GM23338 (cell line): ENCODE measurements around the gene ZNF441. TPM values are rescaled to one million over a fixed set of nuclear protein-coding genes. Genes with fewer than 3 reads are reported as not detected.

ENCODE experiments used
- ATAC-seq: fragments of 200-7000 bp; cut with Tn5 transposase; 3 replicates; pipeline ENCODE4 v1.9.1; 2020
- DNase-seq: peaks from one replicate; pipeline ENCODE4 v3.0.0-alpha.2; 2015; ENCODE audit warnings: low spot score
- H2AFZ ChIP-seq: fragments of 200-600 bp; sonication (generic); 2 replicates; pipeline ENCODE4 v1.8.0; 2016; ENCODE audit warnings: antibody characterized with exemption, mild to moderate bottlenecking, moderate library complexity
- H3F3A ChIP-seq: fragments of 200-600 bp; sonication (generic); replicated peaks from 2 replicates; pipeline ENCODE4 v1.8.0; 2017; ENCODE audit warnings: antibody characterized with exemption, mixed run types, low read depth
- H3K27ac ChIP-seq: fragments of 200-600 bp; sonication (generic); 2 replicates; pipeline ENCODE4 v1.6.1; 2016; ENCODE audit warnings: low read depth
- H3K27me3 ChIP-seq: fragments of 200-600 bp; sonication (generic); 2 replicates; pipeline ENCODE4 v1.8.0; 2016; ENCODE audit warnings: mild to moderate bottlenecking, mixed run types, moderate library complexity; ENCODE audit not compliant: insufficient read depth
- H3K36me3 ChIP-seq: fragments of 200-600 bp; sonication (generic); 2 replicates; pipeline ENCODE4 v1.8.0; 2016; ENCODE audit warnings: mild to moderate bottlenecking; ENCODE audit not compliant: insufficient read depth
- H3K4me1 ChIP-seq: fragments of 200-600 bp; sonication (generic); 2 replicates; pipeline ENCODE4 v1.8.0; 2016; ENCODE audit warnings: mild to moderate bottlenecking, moderate library complexity; ENCODE audit not compliant: insufficient read depth
- H3K4me2 ChIP-seq: fragments of 200-600 bp; sonication (generic); 2 replicates; pipeline ENCODE4 v1.7.1; 2017; ENCODE audit warnings: mixed run types
- H3K4me3 ChIP-seq: fragments of 200-600 bp; sonication (generic); 2 replicates; pipeline ENCODE4 v1.6.1; 2016; ENCODE audit warnings: mixed run types
- H3K79me2 ChIP-seq: fragments of 200-600 bp; sonication (generic); replicated peaks from 2 replicates; pipeline ENCODE4 v1.8.0; 2017; ENCODE audit warnings: mild to moderate bottlenecking; ENCODE audit not compliant: insufficient read depth
- H3K9me2 ChIP-seq: fragments of 200-600 bp; sonication (generic); 2 replicates; pipeline ENCODE4 v1.8.0; 2017; ENCODE audit not compliant: insufficient read depth
- H4K20me1 ChIP-seq: fragments of 200-600 bp; sonication (generic); replicated peaks from 2 replicates; pipeline ENCODE4 v1.8.0; 2017; ENCODE audit warnings: mild to moderate bottlenecking; ENCODE audit not compliant: insufficient read depth
- H3K27ac Mint-ChIP-seq: 2 replicates; pipeline ENCODE4 v1.8.0; 2020; ENCODE audit warnings: inconsistent platforms, mild to moderate bottlenecking, moderate library complexity, mixed read lengths
- H3K27me3 Mint-ChIP-seq: 3 replicates; pipeline ENCODE4 v1.8.0; 2022; ENCODE audit warnings: low read depth, mild to moderate bottlenecking, moderate library complexity, mixed read lengths, inconsistent platforms; ENCODE audit not compliant: insufficient read depth, poor library complexity
- H3K36me3 Mint-ChIP-seq: 3 replicates; pipeline ENCODE4 v1.8.0; 2021; ENCODE audit warnings: low read depth, mild to moderate bottlenecking, inconsistent platforms, moderate library complexity, mixed read lengths
- H3K4me1 Mint-ChIP-seq: 3 replicates; pipeline ENCODE4 v1.8.0; 2020; ENCODE audit warnings: mild to moderate bottlenecking, inconsistent platforms, mixed read lengths
- H3K4me3 Mint-ChIP-seq: 3 replicates; pipeline ENCODE4 v1.8.0; 2021; ENCODE audit warnings: moderate library complexity, mild to moderate bottlenecking, inconsistent platforms, mixed read lengths
- H3K9me3 Mint-ChIP-seq: 3 replicates; pipeline ENCODE4 v1.8.0; 2020; ENCODE audit warnings: moderate library complexity, mild to moderate bottlenecking, inconsistent platforms, mixed read lengths
- CREB1 ChIP-seq: fragments of 250-450 bp; sonication (Bioruptor Pico); IDR thresholded peaks from 2 replicates; pipeline ENCODE4 v1.5.0; 2020; ENCODE audit warnings: low read depth, mild to moderate bottlenecking, moderate library complexity
- ETS1 ChIP-seq: IDR thresholded peaks from 2 replicates; pipeline ENCODE4 v1.6.1; 2016; ENCODE audit warnings: antibody characterized with exemption
- EZH2 ChIP-seq: fragments of 200-600 bp; sonication (generic); IDR thresholded peaks from one replicate; pipeline ENCODE4 v1.8.0; 2017; ENCODE audit warnings: antibody characterized with exemption, mild to moderate bottlenecking, low read depth; ENCODE audit not compliant: unreplicated experiment
- EZH2phosphoT487 ChIP-seq: fragments of 200-600 bp; sonication (generic); IDR thresholded peaks from one replicate; pipeline ENCODE4 v1.8.1; 2018; ENCODE audit warnings: antibody characterized with exemption; ENCODE audit not compliant: unreplicated experiment
- JUNB ChIP-seq: IDR thresholded peaks from one replicate; pipeline ENCODE4 v1.6.1; 2016; ENCODE audit warnings: antibody characterized with exemption; ENCODE audit not compliant: unreplicated experiment
- NANOG ChIP-seq: IDR thresholded peaks from 2 replicates; pipeline ENCODE4 v1.6.1; 2016; ENCODE audit warnings: antibody characterized with exemption, borderline replicate concordance
- POLR2AphosphoS5 ChIP-seq: IDR thresholded peaks from 2 replicates; pipeline ENCODE4 v1.6.1; 2016; ENCODE audit warnings: antibody characterized with exemption, low read depth
- STAT1 ChIP-seq: IDR thresholded peaks from one replicate; pipeline ENCODE4 v1.6.1; 2016; ENCODE audit warnings: antibody characterized with exemption; ENCODE audit not compliant: unreplicated experiment
- ZNF114 ChIP-seq: fragments of 250-450 bp; sonication (Bioruptor Pico); IDR thresholded peaks from 2 replicates; pipeline ENCODE4 v1.5.0; 2020; ENCODE audit warnings: mild to moderate bottlenecking, moderate library complexity
- ZNF331 ChIP-seq: fragments of 250-450 bp; sonication (Bioruptor Pico); IDR thresholded peaks from 2 replicates; pipeline ENCODE4 v1.5.0; 2020; ENCODE audit warnings: low read depth, mild to moderate bottlenecking, moderate library complexity
- polyA plus RNA-seq: library from polyadenylated mRNA; unstranded; fragments of >200 nt; fragmentation: Nextera tagmentation; extraction: Ambion mirVana; gene quantifications from 2 replicates; pipeline ENCODE4 v1.2.1, GENCODE V29; 2016
- total RNA-seq: library from RNA; depleted of rRNA; stranded (reverse); fragments of >200 nt; shearing (Covaris generic); gene quantifications from 2 replicates; pipeline ENCODE4 v1.2.3, GENCODE V29; 2014
- TF ChIP-seq, protein P1 (sequence below), 2 experiments: fragments of 200-600 bp in 1 of 2; sonication (generic) in 1 of 2; conservative IDR thresholded peaks; 2 replicates each; pipeline versions ENCODE4 v1.5.1 to v1.6.1; 2016 to 2017; ENCODE audit warnings: antibody characterized with exemption in 2 of 2, low read depth in 2 of 2, mild to moderate bottlenecking in 2 of 2, moderate library complexity in 1 of 2
- TF ChIP-seq, protein P2 (sequence below): IDR thresholded peaks from one replicate; pipeline ENCODE4 v1.6.1; 2018; ENCODE audit warnings: antibody characterized with exemption; ENCODE audit not compliant: unreplicated experiment

ZNF441 gene
- total and polyA plus RNA-seq, 2 experiments from 2014 or later, result 0.40 to 0.52 TPM

- H2AFZ ChIP-seq, result no peak overlapping the region
- H3K27me3 ChIP-seq, result peaks cover 8% of the 10 kb centered on the region; the same call in 1 of the 2 replicates
- H3K27me3 Mint-ChIP-seq, result peaks cover 8% of the 10 kb centered on the region
- H4K20me1 ChIP-seq, result no peaks in the 10 kb centered on the region
- no peak overlapping the region for H3K27ac ChIP-seq
- peaks cover 12% of the 10 kb centered on the region; the same call in 2 of the 3 replicates for H3K36me3 Mint-ChIP-seq
- H3K4me3 ChIP-seq, result no peak overlapping the region
- H3K4me2 ChIP-seq, result no peak overlapping the region
- H3K4me1 ChIP-seq, result no peaks in the 10 kb centered on the region
- no peaks in the 10 kb centered on the region for H3F3A ChIP-seq
- no peak overlapping the region for H3K27ac Mint-ChIP-seq
- no peaks in the 10 kb centered on the region for H3K4me1 Mint-ChIP-seq
- H3K79me2 ChIP-seq, result no peaks in the 10 kb centered on the region
- H3K36me3 ChIP-seq, result peaks cover 5% of the 10 kb centered on the region; the same call in 1 of the 2 replicates
- no peak for DNase-seq
- H3K9me3 Mint-ChIP-seq, result peaks cover 89% of the 10 kb centered on the region
- no peaks in the 10 kb centered on the region for H3K9me2 ChIP-seq
- H3K4me3 Mint-ChIP-seq, result no peak overlapping the region
- TF ChIP-seq STAT1, result no peak
- no peak for TF ChIP-seq NANOG
- ATAC-seq, result no peak
Observed at GRCh38 chr19:11806354-11807098, 39.7 kb downstream of the ZNF441 start.

- Mint-ChIP-seq H3K36me3 (peaks cover 13% of the 10 kb centered on the region; the same call in 2 of the 3 replicates), H3K4me1 (no peaks in the 10 kb centered on the region), H3K9me3 (peaks cover 86% of the 10 kb centered on the region), H3K27me3 (peaks cover 8% of the 10 kb centered on the region), H3K27ac (no peak overlapping the region), H3K4me3 (no peak overlapping the region)
- Histone ChIP-seq H2AFZ (no peak overlapping the region), H3K79me2 (no peaks in the 10 kb centered on the region), H3K9me2 (no peaks in the 10 kb centered on the region), H3K27me3 (peaks cover 8% of the 10 kb centered on the region; the same call in 1 of the 2 replicates), H3K27ac (no peak overlapping the region), H3K4me1 (no peaks in the 10 kb centered on the region), H3F3A (no peaks in the 10 kb centered on the region), H3K36me3 (peaks cover 5% of the 10 kb centered on the region; the same call in 1 of the 2 replicates), H3K4me2 (no peak overlapping the region), H4K20me1 (no peaks in the 10 kb centered on the region), H3K4me3 (no peak overlapping the region)
- ATAC-seq (no peak), DNase-seq (no peak)
- TF ChIP-seq EZH2phosphoT487, result no peak
- TF ChIP-seq CREB1 (CRISPR knock-in tag), result no peak
- no peak for TF ChIP-seq NANOG
- no peak for TF ChIP-seq ZNF114 (CRISPR knock-in tag)
- TF ChIP-seq, protein P1, sequence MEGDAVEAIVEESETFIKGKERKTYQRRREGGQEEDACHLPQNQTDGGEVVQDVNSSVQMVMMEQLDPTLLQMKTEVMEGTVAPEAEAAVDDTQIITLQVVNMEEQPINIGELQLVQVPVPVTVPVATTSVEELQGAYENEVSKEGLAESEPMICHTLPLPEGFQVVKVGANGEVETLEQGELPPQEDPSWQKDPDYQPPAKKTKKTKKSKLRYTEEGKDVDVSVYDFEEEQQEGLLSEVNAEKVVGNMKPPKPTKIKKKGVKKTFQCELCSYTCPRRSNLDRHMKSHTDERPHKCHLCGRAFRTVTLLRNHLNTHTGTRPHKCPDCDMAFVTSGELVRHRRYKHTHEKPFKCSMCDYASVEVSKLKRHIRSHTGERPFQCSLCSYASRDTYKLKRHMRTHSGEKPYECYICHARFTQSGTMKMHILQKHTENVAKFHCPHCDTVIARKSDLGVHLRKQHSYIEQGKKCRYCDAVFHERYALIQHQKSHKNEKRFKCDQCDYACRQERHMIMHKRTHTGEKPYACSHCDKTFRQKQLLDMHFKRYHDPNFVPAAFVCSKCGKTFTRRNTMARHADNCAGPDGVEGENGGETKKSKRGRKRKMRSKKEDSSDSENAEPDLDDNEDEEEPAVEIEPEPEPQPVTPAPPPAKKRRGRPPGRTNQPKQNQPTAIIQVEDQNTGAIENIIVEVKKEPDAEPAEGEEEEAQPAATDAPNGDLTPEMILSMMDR (conservative IDR thresholded peaks at IDR 0.05; ENCODE audit: low read depth in 2 of 2), result no peak
- no peak for TF ChIP-seq POLR2AphosphoS5
- TF ChIP-seq EZH2, result no peak
- TF ChIP-seq ETS1, result no peak
- TF ChIP-seq STAT1, result no peak
- TF ChIP-seq, protein P2, sequence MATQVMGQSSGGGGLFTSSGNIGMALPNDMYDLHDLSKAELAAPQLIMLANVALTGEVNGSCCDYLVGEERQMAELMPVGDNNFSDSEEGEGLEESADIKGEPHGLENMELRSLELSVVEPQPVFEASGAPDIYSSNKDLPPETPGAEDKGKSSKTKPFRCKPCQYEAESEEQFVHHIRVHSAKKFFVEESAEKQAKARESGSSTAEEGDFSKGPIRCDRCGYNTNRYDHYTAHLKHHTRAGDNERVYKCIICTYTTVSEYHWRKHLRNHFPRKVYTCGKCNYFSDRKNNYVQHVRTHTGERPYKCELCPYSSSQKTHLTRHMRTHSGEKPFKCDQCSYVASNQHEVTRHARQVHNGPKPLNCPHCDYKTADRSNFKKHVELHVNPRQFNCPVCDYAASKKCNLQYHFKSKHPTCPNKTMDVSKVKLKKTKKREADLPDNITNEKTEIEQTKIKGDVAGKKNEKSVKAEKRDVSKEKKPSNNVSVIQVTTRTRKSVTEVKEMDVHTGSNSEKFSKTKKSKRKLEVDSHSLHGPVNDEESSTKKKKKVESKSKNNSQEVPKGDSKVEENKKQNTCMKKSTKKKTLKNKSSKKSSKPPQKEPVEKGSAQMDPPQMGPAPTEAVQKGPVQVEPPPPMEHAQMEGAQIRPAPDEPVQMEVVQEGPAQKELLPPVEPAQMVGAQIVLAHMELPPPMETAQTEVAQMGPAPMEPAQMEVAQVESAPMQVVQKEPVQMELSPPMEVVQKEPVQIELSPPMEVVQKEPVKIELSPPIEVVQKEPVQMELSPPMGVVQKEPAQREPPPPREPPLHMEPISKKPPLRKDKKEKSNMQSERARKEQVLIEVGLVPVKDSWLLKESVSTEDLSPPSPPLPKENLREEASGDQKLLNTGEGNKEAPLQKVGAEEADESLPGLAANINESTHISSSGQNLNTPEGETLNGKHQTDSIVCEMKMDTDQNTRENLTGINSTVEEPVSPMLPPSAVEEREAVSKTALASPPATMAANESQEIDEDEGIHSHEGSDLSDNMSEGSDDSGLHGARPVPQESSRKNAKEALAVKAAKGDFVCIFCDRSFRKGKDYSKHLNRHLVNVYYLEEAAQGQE, result no peak
- no peak for TF ChIP-seq JUNB
- no peak for TF ChIP-seq ZNF331
Observed at GRCh38 chr19:11807099-11807380, 40.2 kb downstream of the ZNF441 start.
